Small intestine (tissue), 7 donors: ENCODE measurements around the gene PCSK2. TPM values are rescaled to one million over a fixed set of nuclear protein-coding genes. Genes with fewer than 3 reads are reported as not detected.

ENCODE experiments used
- DNase-seq, 2 donors: peaks; one replicate each; pipeline versions ENCODE4 v3.0.0 to v3.0.0-alpha.2; 2013
- FAIRE-seq: peaks from 2 replicates; lab custom pipeline; 2012; peaks lifted over from hg19 to GRCh38; lab: Jason Lieb, UNC
- H3K27ac ChIP-seq, 3 donors: one replicate each; pipeline ENCODE4 v1.5.1; 2013; ENCODE audit warnings: low read length in 2 of 3, mild to moderate bottlenecking in 2 of 3, control low read depth in 1 of 3, inconsistent platforms in 1 of 3, low read depth in 1 of 3, moderate library complexity in 1 of 3
- H3K27me3 ChIP-seq, 3 donors: one replicate each; pipeline ENCODE4 v1.6.1; 2013; ENCODE audit warnings: low read length in 3 of 3, inconsistent platforms in 1 of 3; ENCODE audit not compliant: control insufficient read depth in 3 of 3, insufficient read depth in 3 of 3
- H3K36me3 ChIP-seq, 3 donors: one replicate each; pipeline ENCODE4 v1.6.1; 2013; ENCODE audit warnings: low read length in 3 of 3, inconsistent platforms in 1 of 3, low read depth in 1 of 3, mild to moderate bottlenecking in 1 of 3, moderate library complexity in 1 of 3; ENCODE audit not compliant: control insufficient read depth in 3 of 3, insufficient read depth in 2 of 3
- H3K4me1 ChIP-seq, 3 donors: one replicate each; pipeline ENCODE4 v1.6.1; 2013; ENCODE audit warnings: low read length in 2 of 3, inconsistent platforms in 1 of 3, low read depth in 1 of 3, mild to moderate bottlenecking in 1 of 3, moderate library complexity in 1 of 3; ENCODE audit not compliant: control insufficient read depth in 3 of 3, insufficient read depth in 2 of 3
- H3K4me3 ChIP-seq, 3 donors: one replicate each; pipeline ENCODE4 v1.5.1; 2013; ENCODE audit warnings: low read length in 3 of 3, control low read depth in 1 of 3, inconsistent platforms in 1 of 3, low read depth in 1 of 3, mild to moderate bottlenecking in 1 of 3, moderate library complexity in 1 of 3
- H3K9me3 ChIP-seq, 2 donors: one replicate each; pipeline ENCODE4 v1.6.1; 2013; ENCODE audit warnings: low read depth in 1 of 2, low read length in 1 of 2; ENCODE audit not compliant: control insufficient read depth in 2 of 2, insufficient read depth in 1 of 2
- WGBS, 3 donors: extraction: QIAGEN DNeasy Blood & Tissue Kit; methylation state at CpG; one replicate each; pipeline ENCODE4 v1.1.7; 2013; 5-methylcytosine and 5-hydroxymethylcytosine counted together
- polyA plus RNA-seq, 4 donors: library from polyadenylated mRNA; stranded (reverse) in 3 of 4; unstranded in 1 of 4; fragments of 200-250 nt in 3 of 4; fragments of 120-200 nt in 1 of 4; gene quantifications; one replicate each; pipeline versions ENCODE4 v1.2.1 to v1.2.3, GENCODE V29; 2013
- donor health status: healthy with polysubstance abuse.
- donor health status: control.
- donor health status: control.
- donor health status: Bipolar disorder and iron deficiency.
- donor health status: healthy.

PCSK2 gene
- polyA plus RNA-seq, 4 donors = 0.27 to 2.6 (median 0.78) TPM

GRCh38 chr20:17530716-17531664 lies 304.1 kb downstream of the PCSK2 start, which contains the start of gene BFSP1:
BFSP1 (minus strand) TSS chr20:17531379; CDS start chr20:17531329, 50 bp downstream.
- H3K27ac ChIP-seq = peak within 1 kb of the TSS in 1 of 3 donors; percentile 61
- FAIRE-seq = no peak
- WGBS, 3 donors = 0 to 1% (median 1%) methylated on average over 72 to 111 of the region's 111 CpGs

GRCh38 chr20:17531665-17532025 lies 304.8 kb downstream of the PCSK2 start:
- DNase-seq = no peak
- no peaks in the 10 kb centered on the region for H3K9me3 ChIP-seq
- peaks cover 0 to 3% (median 0%) of the 10 kb centered on the region in 3 donors for H3K27me3 ChIP-seq
- H3K4me1 ChIP-seq = no peaks in the 10 kb centered on the region
- H3K36me3 ChIP-seq = no peaks in the 10 kb centered on the region
- H3K27ac ChIP-seq = peak overlapping the region in 1 of 3 donors; percentile 61
- 58 to 73% (median 61%) methylated on average over 5 of the region's 5 CpGs for WGBS, 3 donors
- FAIRE-seq = no peak
- peak overlapping the region in 2 of 3 donors; percentile 53 to 63 for H3K4me3 ChIP-seq

More at GRCh38 chr20:17530716-17531664, 304.1 kb downstream of the PCSK2 start, which contains the start of gene BFSP1:
- peak; percentile 62 to 75 for DNase-seq
- H3K4me1 ChIP-seq = no peaks in the 10 kb centered on the region
- peak within 1 kb of the TSS; percentile 30 to 63 (median 53) for H3K4me3 ChIP-seq
- H3K9me3 ChIP-seq = no peaks in the 10 kb centered on the region
- peaks cover 0 to 3% (median 0%) of the 10 kb centered on the region in 3 donors for H3K27me3 ChIP-seq
- no peaks in the 10 kb centered on the region for H3K36me3 ChIP-seq

- H3K36me3 ChIP-seq = no peaks in the 10 kb centered on the region
- no peak overlapping the region for H3K27ac ChIP-seq
- DNase-seq (peak; percentile 26 to 45), FAIRE-seq (no peak)
- H3K27me3 ChIP-seq = peaks cover 0 to 3% (median 0%) of the 10 kb centered on the region in 3 donors
- H3K9me3 ChIP-seq = no peaks in the 10 kb centered on the region
- H3K4me1 ChIP-seq = no peaks in the 10 kb centered on the region
- WGBS, 3 donors = 19 to 42% (median 31%) methylated on average over 1 of the region's 1 CpG
- no peak overlapping the region for H3K4me3 ChIP-seq
Measured at GRCh38 chr20:17533396-17533795, 306.6 kb downstream of the PCSK2 start.

- Histone ChIP-seq H3K9me3 (no peaks in the 10 kb centered on the region), H3K36me3 (no peaks in the 10 kb centered on the region), H3K4me1 (no peaks in the 10 kb centered on the region), H3K4me3 (no peak overlapping the region), H3K27me3 (peaks cover 0 to 3% (median 0%) of the 10 kb centered on the region in 3 donors), H3K27ac (no peak overlapping the region)
- no peak for DNase-seq
- 83 to 93% (median 89%) methylated on average over 3 of the region's 3 CpGs for WGBS, 3 donors
- no peak for FAIRE-seq
Measured at GRCh38 chr20:17534077-17534476, 307.2 kb downstream of the PCSK2 start.
